Activated CD4-positive, alpha-beta T cell treated with anti-CD3 and anti-CD28 coated beads for 4 hours (primary cell): ENCODE results near the gene NCAPD3.

Source experiments
- DNase-seq, 2 donors: peaks; one replicate each; pipeline ENCODE4 v3.0.0-alpha.2; 2020

The NCAPD3 gene

GRCh38 chr11:134155456-134155855, 68.3 kb downstream of the NCAPD3 start:
- DNase-seq = no peak

GRCh38 chr11:134154441-134154840, 69.3 kb downstream of the NCAPD3 start:
- no peak for DNase-seq

- no peak for DNase-seq
These were observed 70.4 kb downstream of the NCAPD3 start for GRCh38 chr11:134153147-134153905.

GRCh38 chr11:134152696-134153095, 71.1 kb downstream of the NCAPD3 start:
- no peak for DNase-seq

GRCh38 chr11:134151083-134151747, 72.6 kb downstream of the NCAPD3 start:
- DNase-seq = no peak

GRCh38 chr11:134150195-134150903, 73.4 kb downstream of the NCAPD3 start:
- DNase-seq = no peak

- DNase-seq = no peak
These were observed 74.4 kb downstream of the NCAPD3 start for GRCh38 chr11:134149371-134149770.

GRCh38 chr11:134146598-134146997, 77.2 kb downstream of the NCAPD3 start:
- no peak for DNase-seq

- no peak for DNase-seq
These were observed 78.1 kb downstream of the NCAPD3 start for GRCh38 chr11:134145715-134146114.

- no peak for DNase-seq
These were observed 79.0 kb downstream of the NCAPD3 start for GRCh38 chr11:134144744-134145143.

GRCh38 chr11:134143801-134144200, 80.0 kb downstream of the NCAPD3 start:
- DNase-seq = no peak

- DNase-seq = no peak
These were observed 81.2 kb downstream of the NCAPD3 start for GRCh38 chr11:134142536-134142935.

GRCh38 chr11:134140961-134141490, 82.7 kb downstream of the NCAPD3 start:
- DNase-seq = no peak

- DNase-seq = peak; percentile 14 to 37
These were observed 83.9 kb downstream of the NCAPD3 start for GRCh38 chr11:134139873-134140331.

GRCh38 chr11:134139303-134139872, 84.4 kb downstream of the NCAPD3 start:
- DNase-seq = no peak

GRCh38 chr11:134138376-134138775, 85.4 kb downstream of the NCAPD3 start:
- DNase-seq = no peak

- no peak for DNase-seq
These were observed 89.6 kb downstream of the NCAPD3 start for GRCh38 chr11:134134167-134134566.

- DNase-seq = no peak
These were observed 91.0 kb downstream of the NCAPD3 start for GRCh38 chr11:134132808-134133207.

GRCh38 chr11:134131628-134132244, 92.0 kb downstream of the NCAPD3 start:
- no peak for DNase-seq

GRCh38 chr11:134126217-134126822, 97.4 kb downstream of the NCAPD3 start:
- no peak for DNase-seq

- no peak for DNase-seq
These were observed 98.3 kb downstream of the NCAPD3 start for GRCh38 chr11:134125507-134125906.
